Neural progenitor cell (in vitro differentiated cells): ENCODE results near the gene NAA60.

Experiments
- CTCF ChIP-seq: fragments of 200-600 bp; sonication (generic); IDR thresholded peaks from 2 replicates; pipeline ENCODE4 v1.5.1; 2017; ENCODE audit warnings: antibody characterized with exemption, mild to moderate bottlenecking
- EZH2 ChIP-seq: fragments of 200-600 bp; sonication (generic); IDR thresholded peaks from 2 replicates; pipeline ENCODE4 v1.6.1; 2017; ENCODE audit warnings: antibody characterized with exemption, mild to moderate bottlenecking, moderate library complexity

- TF ChIP-seq CTCF (no peak), EZH2 (no peak)
Measured at GRCh38 chr16:3400446-3400778, 43.1 kb upstream of the NAA60 start.
